ENCODE measurements around the gene HYAL3. TPM values are rescaled to one million over a fixed set of nuclear protein-coding genes. Genes with fewer than 3 reads are reported as not detected.

Gene HYAL3
- total and polyA plus RNA-seq, 2 of the 13 experiments (the other 11 are each of a cell fraction or from before 2014, with no cell fraction given), result 5.5 to 10.4 TPM

- no peak for TF ChIP-seq ZNF704 (CRISPR knock-in tag; IDR thresholded peaks at IDR 0.05; ENCODE audit: borderline replicate concordance)
- no peak for TF ChIP-seq ZNF296 (CRISPR knock-in tag; conservative IDR thresholded peaks at IDR 0.05)
- no peak for TF ChIP-seq ZFP62 (CRISPR knock-in tag; IDR thresholded peaks at IDR 0.05)
- no peak for TF ChIP-seq U2AF1 (optimal IDR thresholded peaks at IDR 0.05; ENCODE audit: low read depth, low read length)
- no peak for TF ChIP-seq ZC3H13 (CRISPR knock-in tag; IDR thresholded peaks at IDR 0.05)
- no peak for TF ChIP-seq ISX (CRISPR knock-in tag; conservative IDR thresholded peaks at IDR 0.05)
- TF ChIP-seq BRCA1 (CRISPR knock-in tag; IDR thresholded peaks at IDR 0.05), result no peak
- TF ChIP-seq NR0B2 (CRISPR knock-in tag; IDR thresholded peaks at IDR 0.05), result no peak; the same call in 1 of the 2 replicates
- no peak for TF ChIP-seq NFAT5 (CRISPR knock-in tag; IDR thresholded peaks at IDR 0.05)
- TF ChIP-seq MAFG (CRISPR knock-in tag; IDR thresholded peaks at IDR 0.05), result no peak
- TF ChIP-seq BCL3 (CRISPR knock-in tag; IDR thresholded peaks at IDR 0.05), result no peak
- TF ChIP-seq ARHGAP35 (CRISPR knock-in tag; IDR thresholded peaks at IDR 0.05; ENCODE audit: borderline replicate concordance), result 0 out of 2 replicates have a peak, but pooled peaks have one; percentile 47
- TF ChIP-seq SCMH1 (CRISPR knock-in tag; IDR thresholded peaks at IDR 0.05; ENCODE audit: borderline replicate concordance), result no peak
- no peak for TF ChIP-seq ZNF142 (CRISPR knock-in tag; IDR thresholded peaks at IDR 0.05)
Measured at GRCh38 chr3:50320853-50321335, 21.7 kb upstream of the HYAL3 start (continued).
